Hepatic stellate cell (primary cell): ENCODE results near the gene UTP25.
"Not testable (repeated sequence)": the region's sequence is repeated elsewhere in the genome, so short reads cannot be mapped to it uniquely, and the experiment has no call there.

Experiments used
- DNase-seq: peaks from one replicate; pipeline ENCODE4 v3.0.0; 2011; ENCODE audit warnings: low spot score

UTP25 gene

GRCh38 chr1:209873067-209873799 lies 45.5 kb downstream of the UTP25 start:
- DNase-seq: no peak

- peak; percentile 40 for DNase-seq
Measured at GRCh38 chr1:209875515-209875914, 47.7 kb downstream of the UTP25 start.

- no peak for DNase-seq
Measured at GRCh38 chr1:209876078-209876800, 48.5 kb downstream of the UTP25 start.

DNA sequence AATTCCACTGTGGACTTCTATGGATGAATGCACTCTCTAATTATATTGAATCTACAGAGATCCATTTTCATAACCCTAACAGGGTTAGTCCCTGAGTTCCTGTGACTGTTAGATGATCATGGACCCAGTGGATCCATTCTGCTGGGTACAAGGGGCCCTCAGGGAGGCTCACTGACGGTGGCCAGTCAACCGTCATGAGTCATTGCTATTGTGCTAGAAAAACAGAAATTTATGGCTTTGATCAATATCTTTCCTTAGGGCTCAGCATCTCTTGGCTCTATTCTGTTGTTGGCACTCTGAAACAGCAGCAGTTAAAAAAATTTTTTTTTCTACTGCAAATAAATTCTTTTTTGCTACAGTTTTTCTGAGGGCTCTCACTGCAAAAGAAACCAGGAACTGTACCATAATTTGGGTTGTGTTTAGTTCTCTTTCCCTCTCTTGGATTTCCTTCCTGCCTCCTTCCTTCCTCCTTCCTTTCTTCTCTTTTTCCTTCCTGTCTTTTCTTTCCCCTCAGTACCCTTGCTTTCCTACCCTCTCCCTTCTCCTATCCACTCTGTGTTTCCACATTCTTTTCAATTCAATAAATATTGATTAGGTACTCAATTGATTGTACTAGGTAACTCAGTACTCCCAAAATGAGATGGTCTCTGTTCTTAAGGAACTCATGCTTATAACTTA lies 49.5 kb downstream of the UTP25 start:
- no peak for DNase-seq

DNA sequence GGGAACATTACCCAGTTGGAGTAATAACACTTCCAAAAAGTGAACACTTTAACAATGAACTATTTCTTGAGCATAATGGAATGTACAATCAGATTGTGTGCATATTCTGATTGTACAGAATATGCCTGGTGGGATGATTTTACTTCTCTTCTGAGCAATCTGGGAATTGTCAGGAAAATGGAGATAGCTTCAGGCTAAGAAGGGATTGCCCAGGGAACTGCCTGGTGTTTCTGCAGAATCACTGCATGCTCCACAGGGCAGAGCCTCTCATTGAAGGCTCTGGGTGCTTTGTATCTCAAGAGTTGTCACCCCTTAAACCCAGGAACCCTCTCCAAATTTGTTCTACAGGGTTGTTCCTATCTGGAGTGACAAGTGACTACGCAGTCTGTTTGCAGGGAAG lies 51.2 kb downstream of the UTP25 start:
- DNase-seq: no peak

DNA sequence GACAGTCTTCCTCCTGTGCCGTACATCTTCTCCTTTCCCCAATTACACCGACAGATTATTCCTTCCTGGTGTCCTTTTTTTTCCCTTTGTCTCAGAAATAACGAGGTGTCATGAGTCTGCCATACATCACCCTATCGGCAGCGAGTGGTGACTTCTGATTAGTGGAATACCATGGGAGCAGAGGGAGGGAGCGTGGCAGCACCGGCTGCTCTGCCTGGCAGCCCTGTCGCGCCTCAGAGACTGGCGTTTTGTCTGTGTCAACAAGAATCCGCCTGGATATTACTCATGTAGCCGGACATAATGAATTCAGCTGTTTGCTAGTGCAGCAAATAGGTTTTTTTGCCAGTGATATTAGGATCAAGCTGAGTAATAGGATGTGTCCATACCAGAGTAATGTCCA lies 51.8 kb downstream of the UTP25 start:
- DNase-seq: no peak

DNA sequence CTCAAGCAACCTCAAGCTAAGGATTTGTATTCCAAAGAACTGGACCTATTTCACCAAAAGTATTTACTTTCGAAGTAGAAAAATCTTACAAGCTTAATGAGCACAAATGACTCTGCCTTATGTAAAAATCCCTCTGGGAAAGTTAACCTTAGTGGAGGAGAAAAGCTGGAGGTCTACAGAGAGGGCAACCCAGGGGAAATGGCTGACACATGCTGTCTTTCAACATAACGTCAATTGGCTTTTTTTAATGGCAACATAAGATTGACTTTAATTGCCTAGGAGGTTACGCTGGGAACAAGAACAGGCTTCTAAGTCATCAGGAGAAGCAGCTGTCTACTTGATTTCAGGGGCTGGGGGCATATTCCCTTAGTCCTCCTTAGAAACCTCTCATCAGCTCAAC lies 52.3 kb downstream of the UTP25 start:
- no peak for DNase-seq

DNA sequence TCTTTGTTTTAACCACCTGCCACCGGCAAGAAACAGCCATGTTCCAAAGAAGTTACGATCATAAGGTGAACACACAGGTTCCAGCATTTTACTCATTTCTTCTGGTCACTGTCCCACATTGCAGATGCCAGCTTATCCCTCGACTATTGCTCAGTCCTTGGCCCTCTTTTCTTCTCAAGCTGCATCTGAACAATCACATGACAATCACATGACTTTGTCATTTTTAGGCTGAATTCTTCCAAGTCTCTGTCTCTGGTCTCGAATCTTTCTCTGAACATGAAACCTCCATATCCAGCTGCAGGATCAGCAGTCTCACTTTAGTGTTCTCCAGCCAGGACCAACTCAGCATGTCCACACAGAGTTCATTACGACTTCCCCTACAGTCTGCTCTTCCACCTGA lies 53.8 kb downstream of the UTP25 start:
- DNase-seq: no peak

GRCh38 chr1:209882286-209882685 lies 54.5 kb downstream of the UTP25 start:
- no peak for DNase-seq

- no peak for DNase-seq
Measured at GRCh38 chr1:209882942-209883340, 55.2 kb downstream of the UTP25 start.

GRCh38 chr1:209883341-209883971 lies 55.7 kb downstream of the UTP25 start:
- DNase-seq: peak; percentile 68

- DNase-seq: peak; percentile 40
Measured at GRCh38 chr1:209884249-209884648, 56.5 kb downstream of the UTP25 start.

GRCh38 chr1:209884665-209885117 lies 56.9 kb downstream of the UTP25 start:
- DNase-seq: peak; percentile 96

DNA sequence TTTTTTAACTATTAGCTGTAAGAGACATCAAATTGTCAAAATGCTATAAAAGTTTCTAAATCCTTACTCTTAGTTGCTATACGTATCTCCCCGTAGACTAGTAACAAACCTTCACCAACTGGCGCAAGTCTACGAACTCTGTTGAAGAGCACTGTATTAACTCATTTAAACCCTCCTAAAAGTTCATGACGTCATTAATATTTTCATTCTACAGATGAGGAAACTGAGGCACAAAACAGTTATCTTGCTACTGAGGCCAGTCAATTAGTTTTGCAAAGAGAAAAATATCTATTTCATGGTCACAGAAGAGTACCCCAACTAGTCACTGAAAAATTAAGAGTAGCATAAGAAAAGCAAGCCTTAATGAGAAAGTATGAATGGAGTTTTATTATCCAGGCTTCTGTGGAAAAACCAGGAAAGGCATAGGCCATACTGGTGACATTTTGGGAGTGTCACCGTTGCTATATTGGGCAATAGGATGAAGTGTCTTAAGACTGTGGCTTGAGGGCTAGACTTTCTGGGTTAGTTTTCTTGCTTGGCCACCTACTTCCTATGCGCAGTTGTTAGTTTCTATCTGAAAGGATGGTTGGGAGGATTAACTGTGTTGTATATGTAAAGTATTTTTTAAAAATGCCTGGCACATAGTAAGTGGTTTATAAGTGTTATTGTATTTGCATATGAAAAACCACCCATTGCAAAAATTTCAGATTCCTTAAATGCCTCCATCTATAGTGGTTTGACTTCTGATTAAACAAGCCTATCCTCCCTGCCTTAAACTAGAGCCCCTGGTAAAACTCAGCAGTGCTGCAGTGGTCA lies 57.8 kb downstream of the UTP25 start:
- DNase-seq: no peak

- no peak for DNase-seq
Measured at GRCh38 chr1:209886219-209886536, 58.4 kb downstream of the UTP25 start.

DNA sequence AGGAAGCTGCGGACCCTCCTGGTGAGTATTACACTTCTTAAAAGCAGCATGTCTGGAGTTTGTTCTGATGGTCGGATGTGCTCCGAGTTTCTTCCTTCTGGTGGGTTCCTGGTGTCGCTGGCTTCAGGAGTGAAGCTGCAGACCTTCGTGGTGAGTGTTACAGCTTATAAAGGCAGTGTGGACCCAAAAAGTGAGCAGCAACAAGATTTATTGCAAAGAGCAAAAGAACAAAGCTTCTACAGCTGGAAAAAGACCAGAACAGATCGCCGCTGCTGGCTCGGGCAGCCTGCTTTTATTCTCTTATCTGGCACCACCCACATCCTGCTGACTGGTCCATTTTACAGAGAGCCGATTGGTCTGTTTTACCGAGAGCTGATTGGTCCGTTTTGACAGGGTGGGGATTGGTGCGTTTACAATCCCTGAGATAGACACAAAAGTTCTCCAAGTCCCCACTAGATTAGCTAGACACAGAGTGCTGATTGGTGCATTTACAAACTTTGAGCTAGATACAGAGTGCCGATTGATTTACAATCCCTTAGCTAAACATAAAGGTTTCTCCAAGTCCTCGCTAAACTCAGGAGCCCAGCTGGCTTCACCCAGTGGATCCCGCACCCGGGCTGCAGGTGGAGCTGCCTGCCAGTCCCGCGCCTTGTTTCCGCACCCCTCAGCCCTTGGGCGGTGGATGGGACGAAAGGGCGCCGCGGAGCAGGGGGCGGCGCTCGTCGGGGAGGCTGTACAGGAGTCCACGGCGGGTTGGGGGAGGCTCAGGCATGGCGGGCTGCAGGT lies 60.7 kb downstream of the UTP25 start:
- not testable (repeated sequence) for DNase-seq

GRCh38 chr1:209889077-209889418 lies 61.3 kb downstream of the UTP25 start:
- no peak for DNase-seq

- no peak for DNase-seq
Measured at GRCh38 chr1:209890641-209891330, 63.0 kb downstream of the UTP25 start.

DNA sequence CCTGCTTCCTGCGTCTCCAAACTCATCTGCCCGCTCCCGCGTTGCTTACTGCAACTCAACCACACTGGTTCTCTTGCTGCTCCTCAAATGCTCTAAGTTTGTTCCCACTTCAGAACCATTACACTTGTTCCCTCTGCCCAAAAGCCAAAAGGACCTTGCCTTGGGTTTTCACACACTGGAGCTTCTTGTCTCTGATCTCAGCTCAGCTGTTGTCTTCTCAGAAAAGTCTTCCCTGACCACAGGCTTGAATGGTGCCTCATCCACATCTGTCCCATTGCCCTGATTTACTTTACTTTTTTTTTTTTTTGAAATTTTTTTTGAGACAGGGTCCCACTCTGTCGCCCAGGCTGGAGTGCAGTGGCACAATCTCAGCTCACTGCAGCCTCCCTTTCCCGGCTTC lies 66.0 kb downstream of the UTP25 start:
- DNase-seq: no peak

DNA sequence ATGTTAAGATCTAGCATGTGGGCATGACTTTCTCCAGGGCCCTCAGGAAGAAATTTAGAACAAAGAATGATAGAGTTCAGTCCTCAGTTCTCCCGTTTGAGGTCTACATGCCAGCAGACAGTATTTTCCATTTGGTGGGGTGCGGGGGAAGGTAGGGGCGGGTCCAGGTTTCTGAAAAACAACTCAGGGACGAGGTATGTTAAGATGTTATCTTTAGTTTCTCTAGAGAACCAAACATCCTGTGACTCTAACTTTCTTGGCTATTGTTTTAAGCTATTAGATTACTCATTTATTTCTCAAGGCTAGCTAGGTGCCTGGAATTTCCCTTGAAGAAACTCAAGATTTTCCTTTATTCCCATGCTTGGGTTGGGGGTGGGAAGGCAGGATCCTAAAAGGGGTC lies 67.9 kb downstream of the UTP25 start:
- no peak for DNase-seq

- DNase-seq: no peak
Measured at GRCh38 chr1:209896346-209896745, 68.6 kb downstream of the UTP25 start.
